Measurements from ENCODE around the gene NHP2.

GRCh38 chr5:178115136-178115813, 38.4 kb downstream of the NHP2 start:
- TF ChIP-seq CTCF (IDR thresholded peaks at IDR 0.05): no peak
- TF ChIP-seq POLR2A (IDR thresholded peaks at IDR 0.05): no peak

Data from tibial nerve (tissue), 3 donors.